Memory B cell (primary cell): Measurements from ENCODE around the gene MED13L.

ENCODE experiments used
- ATAC-seq: fragments of 150-1000 bp; cut with Tn5 transposase; 2 replicates; pipeline ENCODE4 v1.10.0; 2021; ENCODE audit warnings: low read depth, mild to moderate bottlenecking, moderate library complexity
- DNase-seq, 2 donors: peaks; one replicate each; pipeline ENCODE4 v3.0.0; 2022; ENCODE audit warnings: low spot score in 2 of 2
- H3K27ac Mint-ChIP-seq: one replicate; pipeline ENCODE4 v1.8.0; 2022; ENCODE audit warnings: mild to moderate bottlenecking, moderate library complexity, mixed read lengths
- H3K27me3 Mint-ChIP-seq: one replicate; pipeline ENCODE4 v1.8.0; 2022; ENCODE audit warnings: mixed read lengths
- H3K36me3 Mint-ChIP-seq: one replicate; pipeline ENCODE4 v1.8.0; 2022; ENCODE audit warnings: mild to moderate bottlenecking, mixed read lengths
- H3K4me1 Mint-ChIP-seq: one replicate; pipeline ENCODE4 v1.8.0; 2022; ENCODE audit warnings: mixed read lengths
- H3K4me3 Mint-ChIP-seq: one replicate; pipeline ENCODE4 v1.8.0; 2022; ENCODE audit warnings: mild to moderate bottlenecking, moderate library complexity, mixed read lengths
- H3K9me3 Mint-ChIP-seq: one replicate; pipeline ENCODE4 v1.8.0; 2022; ENCODE audit warnings: mixed read lengths

The MED13L gene

GRCh38 chr12:116213014-116213413 lies 64.5 kb downstream of the MED13L start:
- Mint-ChIP-seq H3K4me1 (peaks cover 55% of the 10 kb centered on the region), H3K27ac (no peak overlapping the region), H3K27me3 (no peaks in the 10 kb centered on the region), H3K9me3 (no peaks in the 10 kb centered on the region), H3K36me3 (no peaks in the 10 kb centered on the region), H3K4me3 (no peak overlapping the region)
- ATAC-seq: no peak
- no peak for DNase-seq

DNA sequence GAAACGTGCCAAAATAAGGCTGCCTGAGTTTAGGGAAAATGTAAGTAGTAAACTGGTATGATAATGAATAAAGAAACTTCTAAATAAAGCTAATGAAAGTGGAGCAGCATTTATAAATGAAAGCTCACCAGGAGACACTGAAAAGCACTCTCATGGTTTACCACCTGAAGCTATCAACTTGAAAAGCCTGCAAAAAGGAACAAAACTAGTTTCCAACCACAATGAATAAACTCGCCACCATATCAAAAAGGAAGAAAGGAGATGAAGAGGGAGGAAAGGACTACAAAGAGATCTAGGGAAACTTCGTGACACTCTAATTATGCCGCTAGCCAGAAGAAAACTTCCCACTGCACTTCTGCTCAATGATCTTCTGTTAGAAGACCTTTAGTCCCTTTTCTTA lies 66.7 kb downstream of the MED13L start:
- Mint-ChIP-seq H3K4me3 (no peak overlapping the region), H3K27ac (peak overlapping the region; percentile 43), H3K36me3 (peaks cover 2% of the 10 kb centered on the region), H3K4me1 (peaks cover 39% of the 10 kb centered on the region), H3K27me3 (no peaks in the 10 kb centered on the region), H3K9me3 (no peaks in the 10 kb centered on the region)
- ATAC-seq (no peak), DNase-seq (no peak)

- no peak for ATAC-seq
- Mint-ChIP-seq H3K9me3 (no peaks in the 10 kb centered on the region), H3K36me3 (peaks cover 4% of the 10 kb centered on the region), H3K27ac (peak overlapping the region; percentile 25), H3K4me3 (no peak overlapping the region), H3K4me1 (peaks cover 33% of the 10 kb centered on the region), H3K27me3 (no peaks in the 10 kb centered on the region)
- no peak for DNase-seq
Observed at GRCh38 chr12:116210131-116210530, 67.4 kb downstream of the MED13L start.

- DNase-seq (no peak), ATAC-seq (no peak)
- H3K36me3 Mint-ChIP-seq: peaks cover 4% of the 10 kb centered on the region
- no peak overlapping the region for H3K4me3 Mint-ChIP-seq
- no peaks in the 10 kb centered on the region for H3K9me3 Mint-ChIP-seq
- peak overlapping the region; percentile 25 for H3K27ac Mint-ChIP-seq
- peaks cover 30% of the 10 kb centered on the region for H3K4me1 Mint-ChIP-seq
- H3K27me3 Mint-ChIP-seq: no peaks in the 10 kb centered on the region
Observed at GRCh38 chr12:116209503-116209902, 68.0 kb downstream of the MED13L start.

- H3K4me1 Mint-ChIP-seq: peaks cover 29% of the 10 kb centered on the region
- DNase-seq (no peak), ATAC-seq (no peak)
- H3K9me3 Mint-ChIP-seq: no peaks in the 10 kb centered on the region
- no peaks in the 10 kb centered on the region for H3K27me3 Mint-ChIP-seq
- H3K27ac Mint-ChIP-seq: no peak overlapping the region
- H3K36me3 Mint-ChIP-seq: peaks cover 4% of the 10 kb centered on the region
- no peak overlapping the region for H3K4me3 Mint-ChIP-seq
Observed at GRCh38 chr12:116207274-116207673, 70.2 kb downstream of the MED13L start.

DNA sequence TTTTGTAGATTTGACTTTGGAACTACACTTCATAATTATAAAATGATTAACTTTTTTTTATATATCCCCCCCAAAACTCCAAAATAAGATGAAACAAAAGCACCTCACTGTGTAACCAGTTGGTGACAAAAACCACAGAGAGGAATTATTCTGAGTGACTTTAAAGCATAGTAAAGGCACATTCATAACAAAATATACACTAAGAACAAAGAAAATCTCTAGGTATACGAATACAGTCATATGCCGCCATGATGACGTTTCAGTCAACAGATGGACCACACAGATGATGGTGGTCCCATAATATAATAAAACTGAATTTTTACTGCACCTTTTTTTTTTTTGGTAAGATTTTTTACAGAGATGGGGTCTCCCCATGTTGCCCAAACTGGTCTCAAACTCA lies 70.7 kb downstream of the MED13L start:
- no peaks in the 10 kb centered on the region for H3K27me3 Mint-ChIP-seq
- ATAC-seq (no peak), DNase-seq (no peak)
- peaks cover 29% of the 10 kb centered on the region for H3K4me1 Mint-ChIP-seq
- H3K36me3 Mint-ChIP-seq: peaks cover 4% of the 10 kb centered on the region
- H3K9me3 Mint-ChIP-seq: no peaks in the 10 kb centered on the region
- no peak overlapping the region for H3K4me3 Mint-ChIP-seq
- H3K27ac Mint-ChIP-seq: no peak overlapping the region

GRCh38 chr12:116204785-116205184 lies 72.7 kb downstream of the MED13L start:
- Mint-ChIP-seq H3K27ac (no peak overlapping the region), H3K4me1 (peaks cover 23% of the 10 kb centered on the region), H3K4me3 (no peak overlapping the region), H3K36me3 (peaks cover 4% of the 10 kb centered on the region), H3K9me3 (no peaks in the 10 kb centered on the region), H3K27me3 (no peaks in the 10 kb centered on the region)
- no peak for ATAC-seq
- DNase-seq: no peak

DNA sequence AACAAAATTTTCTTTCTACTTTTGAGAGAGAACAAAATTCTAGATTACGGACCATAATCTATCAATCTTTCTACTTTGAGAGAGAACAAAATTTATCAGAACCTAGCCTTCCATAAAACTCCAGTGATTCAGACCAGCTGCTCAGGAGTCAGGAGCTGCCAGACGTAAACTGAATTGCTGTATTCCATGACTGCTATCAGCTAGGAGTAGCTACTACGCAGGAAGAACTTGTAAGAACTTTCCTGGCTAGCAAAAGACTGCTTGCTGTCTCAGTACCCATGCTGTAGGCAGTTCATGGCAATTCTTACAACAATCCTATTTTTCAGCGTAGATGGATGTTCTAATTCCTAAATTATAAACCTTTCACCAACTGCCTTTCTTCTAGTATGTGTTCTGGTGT lies 73.3 kb downstream of the MED13L start:
- Mint-ChIP-seq H3K4me1 (peaks cover 22% of the 10 kb centered on the region), H3K9me3 (no peaks in the 10 kb centered on the region), H3K27me3 (no peaks in the 10 kb centered on the region), H3K36me3 (peaks cover 4% of the 10 kb centered on the region), H3K27ac (no peak overlapping the region), H3K4me3 (no peak overlapping the region)
- ATAC-seq (no peak), DNase-seq (no peak)

DNA sequence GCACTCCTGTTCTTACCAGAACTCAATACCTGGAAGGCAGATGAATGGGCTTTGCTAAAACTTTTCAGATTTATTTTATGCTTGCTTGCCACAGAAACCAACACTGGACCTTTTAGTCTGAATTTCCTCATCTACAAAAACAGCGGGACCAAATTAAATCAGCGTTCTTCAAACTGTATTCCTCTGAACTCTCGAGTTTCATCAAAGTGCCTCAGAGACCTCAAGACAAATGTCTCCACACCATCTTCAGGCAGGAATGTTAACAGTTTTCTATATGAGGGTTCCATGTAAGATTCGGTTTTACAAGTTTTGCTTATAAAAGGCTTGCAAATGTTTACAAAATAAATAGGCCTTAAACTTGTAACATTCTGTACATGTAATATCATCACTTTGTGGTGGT lies 74.6 kb downstream of the MED13L start:
- no peaks in the 10 kb centered on the region for H3K9me3 Mint-ChIP-seq
- ATAC-seq (no peak), DNase-seq (no peak)
- peak overlapping the region; percentile 32 for H3K27ac Mint-ChIP-seq
- no peaks in the 10 kb centered on the region for H3K27me3 Mint-ChIP-seq
- H3K4me3 Mint-ChIP-seq: no peak overlapping the region
- peaks cover 33% of the 10 kb centered on the region for H3K4me1 Mint-ChIP-seq
- H3K36me3 Mint-ChIP-seq: peaks cover 4% of the 10 kb centered on the region

GRCh38 chr12:116202433-116202832 lies 75.1 kb downstream of the MED13L start:
- Mint-ChIP-seq H3K4me3 (no peak overlapping the region), H3K9me3 (no peaks in the 10 kb centered on the region), H3K36me3 (peaks cover 2% of the 10 kb centered on the region), H3K27ac (peak overlapping the region; percentile 32), H3K27me3 (no peaks in the 10 kb centered on the region), H3K4me1 (peaks cover 32% of the 10 kb centered on the region)
- DNase-seq (no peak), ATAC-seq (peak; percentile 19)

DNA sequence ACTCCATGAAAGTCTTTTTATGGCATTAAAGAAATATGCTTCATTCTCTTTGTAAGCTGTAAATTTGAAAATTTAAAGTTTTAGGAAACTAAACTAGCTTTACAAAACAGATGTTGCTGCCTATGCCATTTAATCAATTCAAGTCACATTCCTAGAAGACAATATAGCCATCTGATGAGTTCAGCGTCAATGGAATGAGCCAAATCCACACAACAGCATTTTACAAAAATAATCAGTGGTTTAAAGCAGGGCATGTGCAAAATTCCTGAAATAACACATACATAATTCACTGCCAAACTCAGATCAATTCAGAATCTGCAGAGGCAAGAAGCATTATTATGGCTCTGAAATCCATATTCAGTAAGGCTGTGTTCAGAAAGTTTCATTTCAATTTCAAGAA lies 75.6 kb downstream of the MED13L start:
- no peaks in the 10 kb centered on the region for H3K9me3 Mint-ChIP-seq
- no peak for DNase-seq
- no peaks in the 10 kb centered on the region for H3K27me3 Mint-ChIP-seq
- no peak overlapping the region for H3K4me3 Mint-ChIP-seq
- H3K27ac Mint-ChIP-seq: peak overlapping the region; percentile 32
- peaks cover 2% of the 10 kb centered on the region for H3K36me3 Mint-ChIP-seq
- H3K4me1 Mint-ChIP-seq: peaks cover 33% of the 10 kb centered on the region
- no peak for ATAC-seq

DNA sequence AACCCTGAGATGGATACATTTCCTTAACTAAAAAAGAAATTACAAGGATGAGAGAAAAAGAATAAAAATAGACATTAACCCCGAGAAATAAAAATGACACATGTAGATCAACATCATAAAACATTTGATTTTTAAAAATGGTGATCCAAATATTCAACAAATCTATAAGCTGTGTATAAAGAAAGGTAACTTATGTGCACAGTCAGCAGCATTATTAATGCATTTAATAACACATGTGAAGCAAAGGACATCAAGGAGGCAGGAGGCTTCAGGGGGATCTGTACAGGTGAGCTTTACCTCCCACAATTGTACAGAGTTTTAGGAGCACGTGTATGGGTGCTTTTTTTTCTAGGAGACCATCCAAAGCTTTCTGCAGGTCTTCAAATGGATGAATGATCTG lies 76.1 kb downstream of the MED13L start:
- DNase-seq (no peak), ATAC-seq (no peak)
- Mint-ChIP-seq H3K9me3 (no peaks in the 10 kb centered on the region), H3K36me3 (peaks cover 2% of the 10 kb centered on the region), H3K27me3 (no peaks in the 10 kb centered on the region), H3K4me1 (peaks cover 34% of the 10 kb centered on the region), H3K4me3 (no peak overlapping the region), H3K27ac (peak overlapping the region; percentile 41)

- ATAC-seq: no peak
- H3K27me3 Mint-ChIP-seq: no peaks in the 10 kb centered on the region
- no peaks in the 10 kb centered on the region for H3K9me3 Mint-ChIP-seq
- no peak overlapping the region for H3K4me3 Mint-ChIP-seq
- H3K27ac Mint-ChIP-seq: peak overlapping the region; percentile 41
- peaks cover 2% of the 10 kb centered on the region for H3K36me3 Mint-ChIP-seq
- no peak for DNase-seq
- peaks cover 38% of the 10 kb centered on the region for H3K4me1 Mint-ChIP-seq
Observed at GRCh38 chr12:116200812-116201211, 76.7 kb downstream of the MED13L start.

- Mint-ChIP-seq H3K27me3 (no peaks in the 10 kb centered on the region), H3K9me3 (no peaks in the 10 kb centered on the region), H3K27ac (peak overlapping the region; percentile 22), H3K4me1 (peaks cover 47% of the 10 kb centered on the region), H3K4me3 (no peak overlapping the region), H3K36me3 (no peaks in the 10 kb centered on the region)
- DNase-seq: no peak
- ATAC-seq: no peak
Observed at GRCh38 chr12:116199160-116199706, 78.3 kb downstream of the MED13L start.
